ENCODE data around the gene ZNRF2. TPM values are rescaled to one million over a fixed set of nuclear protein-coding genes. Genes with fewer than 3 reads are reported as not detected.

The ZNRF2 gene
- polyA plus RNA-seq, 1 of the 3 experiments (the other 2 are of a cell fraction) = 4.0 TPM

GRCh38 chr7:30302656-30303311, 18.4 kb downstream of the ZNRF2 start:
- Histone ChIP-seq H3F3A (replicated peaks; ENCODE audit: insufficient read depth) (no peaks in the 10 kb centered on the region), H3K27me3 (ENCODE audit: insufficient read depth) (no peaks in the 10 kb centered on the region), H3K79me2 (ENCODE audit: insufficient read depth) (peaks cover 84% of the 10 kb centered on the region), H2AFZ (ENCODE audit: low read depth) (no peak overlapping the region), H3K9me2 (no peaks in the 10 kb centered on the region), H3K9me3 (no peaks in the 10 kb centered on the region), H3K4me3 (ENCODE audit: low read depth in 2 of 2, low read length in 1 of 2) (no peak overlapping the region), H3K36me3 (replicated peaks in 1 of 2; ENCODE audit: control insufficient read depth in 1 of 2, insufficient read depth in 2 of 2, low read length in 1 of 2) (no peaks in the 10 kb centered on the region), H3K4me1 (ENCODE audit: control insufficient read depth in 1 of 2, insufficient read depth in 2 of 2, low read depth in 1 of 2, low read length in 1 of 2) (peaks cover 0 to 3% of the 10 kb centered on the region in 2 experiments; a peak in 2 of 4 replicates), H4K20me1 (ENCODE audit: insufficient read depth) (peaks cover 5% of the 10 kb centered on the region; the same call in 1 of the 2 replicates), H3K9ac (no peak overlapping the region), H3K27ac (ENCODE audit: low read depth in 2 of 2, low read length in 1 of 2) (no peak overlapping the region), H3K4me2 (no peak overlapping the region)
- ChIA-PET CTCF (interaction anchor here (0.9 kb wide), 1 partner anchor 93 kb away, joined by 4 read pairs; no protein-coding TSS in a partner anchor), POLR2A (no interaction called here)
- TF ChIP-seq RFX5 (IDR thresholded peaks at IDR 0.05; ENCODE audit: low read length) (no peak), GATA2 (CRISPR knock-in tag; IDR thresholded peaks at IDR 0.05) (no peak), POLR2AphosphoS5 (IDR thresholded peaks at IDR 0.05; ENCODE audit: low read depth, low read length) (no peak), EP300 (IDR thresholded peaks at IDR 0.05; ENCODE audit: borderline replicate concordance in 1 of 2, low read depth in 1 of 2, low read length in 1 of 2) (no peak), YY1 (IDR thresholded peaks at IDR 0.05; ENCODE audit: low read depth) (no peak), RXRA (IDR thresholded peaks at IDR 0.05; ENCODE audit: borderline replicate concordance, low read depth) (no peak), MEF2A (IDR thresholded peaks at IDR 0.05; ENCODE audit: borderline replicate concordance, low read depth) (no peak), ZBTB33 (IDR thresholded peaks at IDR 0.05; ENCODE audit: borderline replicate concordance, low read depth) (no peak), JUND (IDR thresholded peaks at IDR 0.05) (no peak)
- 94% methylated on average over 10 of the region's 10 CpGs for WGBS (ENCODE audit: low lambda C conversion rate)
- no peak for DNase-seq

GRCh38 chr7:30303312-30304039, 19.1 kb downstream of the ZNRF2 start:
- Histone ChIP-seq H3K4me3 (ENCODE audit: low read depth in 2 of 2, low read length in 1 of 2) (no peak overlapping the region), H3K27ac (ENCODE audit: low read depth in 2 of 2, low read length in 1 of 2) (no peak overlapping the region), H3K9ac (no peak overlapping the region), H3K27me3 (ENCODE audit: insufficient read depth) (no peaks in the 10 kb centered on the region), H4K20me1 (ENCODE audit: insufficient read depth) (peaks cover 5% of the 10 kb centered on the region; the same call in 1 of the 2 replicates), H3K4me1 (ENCODE audit: control insufficient read depth in 1 of 2, insufficient read depth in 2 of 2, low read depth in 1 of 2, low read length in 1 of 2) (peaks cover 0 to 5% of the 10 kb centered on the region in 2 experiments; a peak in 3 of 4 replicates), H2AFZ (ENCODE audit: low read depth) (no peak overlapping the region), H3K36me3 (replicated peaks in 1 of 2; ENCODE audit: control insufficient read depth in 1 of 2, insufficient read depth in 2 of 2, low read length in 1 of 2) (no peaks in the 10 kb centered on the region), H3K4me2 (no peak overlapping the region), H3F3A (replicated peaks; ENCODE audit: insufficient read depth) (no peaks in the 10 kb centered on the region), H3K9me3 (no peaks in the 10 kb centered on the region), H3K79me2 (ENCODE audit: insufficient read depth) (peaks cover 84% of the 10 kb centered on the region), H3K9me2 (no peaks in the 10 kb centered on the region)
- POLR2A ChIA-PET = no interaction called here
- WGBS (ENCODE audit: low lambda C conversion rate) = 92% methylated on average over 1 of the region's 1 CpG
- CTCF ChIA-PET = interaction anchor here (0.8 to 2.2 kb wide), 3 partner anchors 27 to 107 kb away, joined by 3 to 10 read pairs (median 4); no protein-coding TSS in a partner anchor
- no peak for DNase-seq
- TF ChIP-seq EZH2phosphoT487 (IDR thresholded peaks at IDR 0.05; ENCODE audit: borderline replicate concordance, low read depth) (no peak), REST (IDR thresholded peaks at IDR 0.05; ENCODE audit: low read depth, low read length) (no peak), ELF1 (IDR thresholded peaks at IDR 0.05) (no peak), USF1 (IDR thresholded peaks at IDR 0.05; ENCODE audit: borderline replicate concordance, low read depth) (no peak), FOXJ3 (CRISPR knock-in tag; IDR thresholded peaks at IDR 0.05) (no peak), SMC3 (IDR thresholded peaks at IDR 0.05; ENCODE audit: low read depth, low read length) (no peak), RCOR1 (IDR thresholded peaks at IDR 0.05; ENCODE audit: low read length) (no peak), MAX (IDR thresholded peaks at IDR 0.05; ENCODE audit: low read depth) (no peak), FOXM1 (IDR thresholded peaks at IDR 0.05; ENCODE audit: low read depth) (no peak), CHD2 (IDR thresholded peaks at IDR 0.05; ENCODE audit: low read length, partially characterized antibody) (no peak), PBX3 (IDR thresholded peaks at IDR 0.05) (no peak)
